OCI-M2 (cell line): ENCODE results near the gene TRAPPC1.

ENCODE experiments used
- DNase-seq: peaks from one replicate; lab custom pipeline; 2025; ENCODE audit not compliant: unreplicated experiment; lab: John Stamatoyannopoulos, UW

TRAPPC1 gene

DNA sequence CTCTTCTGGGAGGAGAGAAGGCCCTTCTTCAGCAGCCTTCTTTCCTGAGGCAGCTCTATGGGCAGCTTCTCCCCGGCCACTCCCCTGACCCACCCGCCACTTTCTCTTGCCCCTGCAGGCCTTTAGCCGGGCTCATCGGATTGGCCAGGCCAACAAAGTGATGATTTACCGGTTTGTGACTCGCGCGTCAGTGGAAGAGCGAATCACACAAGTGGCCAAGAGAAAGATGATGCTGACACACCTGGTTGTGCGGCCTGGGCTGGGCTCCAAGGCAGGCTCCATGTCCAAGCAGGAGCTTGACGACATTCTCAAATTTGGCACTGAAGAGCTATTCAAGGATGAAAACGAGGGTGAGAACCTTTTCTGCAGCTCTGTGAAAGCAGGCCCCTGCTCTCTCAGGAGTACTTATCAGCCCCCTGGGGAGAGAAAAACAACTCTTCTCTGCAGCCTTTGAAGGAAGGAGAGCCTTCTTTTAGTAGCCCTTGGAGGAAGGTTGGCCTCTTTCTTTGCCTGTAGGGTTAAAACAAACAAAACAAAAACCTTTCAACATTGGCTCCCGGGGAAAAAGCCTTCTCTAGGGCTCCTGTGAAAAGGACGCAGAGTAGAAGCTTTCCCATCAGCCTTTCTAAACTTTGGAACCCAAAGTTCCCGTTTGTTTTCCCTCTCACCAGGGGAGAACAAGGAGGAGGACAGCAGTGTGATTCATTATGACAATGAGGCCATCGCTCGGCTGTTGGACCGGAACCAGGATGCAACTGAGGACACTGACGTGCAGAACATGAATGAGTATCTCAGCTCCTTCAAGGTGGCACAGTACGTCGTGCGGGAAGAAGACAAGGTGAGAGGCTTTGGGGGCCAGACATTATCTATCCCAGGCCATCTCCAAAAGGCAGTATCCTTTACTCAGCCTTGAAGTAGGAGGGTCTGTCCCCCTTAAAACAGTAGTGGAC, 28.3 kb downstream of the TRAPPC1 start:
- no peak for DNase-seq

- DNase-seq: no peak
These were observed 34.0 kb downstream of the TRAPPC1 start for GRCh38 chr17:7897773-7898172.

- DNase-seq: no peak
These were observed 34.7 kb downstream of the TRAPPC1 start for GRCh38 chr17:7897090-7897489.

- DNase-seq: no peak
These were observed 36.9 kb downstream of the TRAPPC1 start for GRCh38 chr17:7894866-7895265.

- no peak for DNase-seq
These were observed 37.5 kb downstream of the TRAPPC1 start for GRCh38 chr17:7894226-7894625.

GRCh38 chr17:7893187-7893880, 38.4 kb downstream of the TRAPPC1 start:
- DNase-seq: no peak

DNA sequence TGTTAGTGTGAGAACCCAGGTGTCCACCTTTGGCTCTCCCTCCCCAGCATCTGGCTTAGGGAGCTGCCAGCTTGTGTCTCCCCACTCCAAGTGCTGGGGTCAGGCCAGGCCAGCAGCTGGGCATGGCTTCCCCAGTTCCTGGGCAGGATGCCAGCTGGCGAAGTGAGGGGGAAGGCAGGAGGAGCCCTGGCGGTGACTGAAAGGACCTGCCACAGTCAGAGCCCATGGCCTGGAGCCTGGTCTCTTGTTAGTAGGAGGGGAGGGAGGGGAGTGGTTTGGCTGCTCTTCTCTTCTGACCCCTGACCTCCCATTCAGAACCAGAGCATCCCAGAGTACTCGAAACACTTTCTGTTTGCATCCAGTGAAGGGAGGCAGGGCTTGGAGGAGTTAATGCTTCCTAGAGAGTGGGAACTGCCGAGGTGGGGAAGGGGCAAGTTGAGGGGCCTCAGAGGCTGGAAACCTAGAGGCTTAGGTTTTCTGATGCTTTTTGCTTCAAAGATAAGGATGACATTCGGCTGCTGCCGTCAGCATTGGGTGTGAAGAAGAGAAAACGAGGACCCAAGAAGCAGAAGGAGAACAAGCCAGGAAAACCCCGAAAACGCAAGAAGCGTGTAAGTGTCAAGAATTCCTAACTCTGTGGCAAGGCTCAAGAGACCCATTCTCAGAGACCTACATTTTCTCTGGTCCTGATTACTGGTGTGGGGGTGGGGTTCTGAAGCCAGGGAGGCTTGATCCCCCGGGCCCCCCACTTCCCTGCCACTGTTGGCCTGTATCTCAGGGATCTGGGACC, 42.4 kb downstream of the TRAPPC1 start:
- no peak for DNase-seq

DNA sequence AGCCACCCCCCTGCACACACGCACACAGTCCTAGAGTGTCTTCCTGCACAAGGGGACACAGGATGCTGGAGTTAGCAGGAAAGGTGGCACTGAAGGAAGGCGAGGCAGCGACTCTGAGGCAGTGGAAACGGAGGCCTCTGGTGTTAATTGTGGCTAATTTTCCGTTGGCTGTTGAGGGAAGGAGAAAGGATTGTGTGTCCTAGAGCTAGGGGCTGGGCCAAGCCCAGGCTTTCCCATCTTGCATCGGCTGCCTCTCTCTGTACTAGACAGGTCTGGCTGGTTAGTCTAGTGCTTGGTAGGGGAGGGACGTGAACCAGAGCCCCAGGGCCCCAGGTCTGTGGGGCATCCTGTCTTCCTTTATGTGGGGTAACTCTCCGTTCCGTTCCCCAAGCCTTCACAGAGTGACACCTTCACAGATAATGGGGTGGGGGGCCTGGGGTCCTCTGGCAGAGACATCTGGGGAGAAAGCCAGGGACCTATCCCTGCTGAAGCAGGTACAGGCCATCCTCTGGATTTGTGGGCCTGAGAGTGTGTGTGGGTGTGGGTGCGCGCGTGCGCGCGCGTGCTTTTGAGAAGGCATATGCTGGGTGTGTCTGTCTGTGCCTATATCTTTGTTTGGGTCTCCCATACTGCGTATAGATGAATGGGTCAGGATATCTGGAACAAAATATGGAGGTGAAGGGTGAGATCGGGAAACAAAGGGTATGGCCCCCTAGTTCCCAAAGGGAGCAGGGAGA, 43.4 kb downstream of the TRAPPC1 start, which contains the start of gene CHD3:
TSS of gene CHD3 (plus strand) at position 606 of the 737 bp plus-strand sequence. CDS start 212 bp downstream, outside the sequence.
- DNase-seq: no peak

- DNase-seq: no peak
These were observed 44.1 kb downstream of the TRAPPC1 start for GRCh38 chr17:7887482-7888183.

GRCh38 chr17:7887038-7887481, 44.7 kb downstream of the TRAPPC1 start:
- DNase-seq: no peak

DNA sequence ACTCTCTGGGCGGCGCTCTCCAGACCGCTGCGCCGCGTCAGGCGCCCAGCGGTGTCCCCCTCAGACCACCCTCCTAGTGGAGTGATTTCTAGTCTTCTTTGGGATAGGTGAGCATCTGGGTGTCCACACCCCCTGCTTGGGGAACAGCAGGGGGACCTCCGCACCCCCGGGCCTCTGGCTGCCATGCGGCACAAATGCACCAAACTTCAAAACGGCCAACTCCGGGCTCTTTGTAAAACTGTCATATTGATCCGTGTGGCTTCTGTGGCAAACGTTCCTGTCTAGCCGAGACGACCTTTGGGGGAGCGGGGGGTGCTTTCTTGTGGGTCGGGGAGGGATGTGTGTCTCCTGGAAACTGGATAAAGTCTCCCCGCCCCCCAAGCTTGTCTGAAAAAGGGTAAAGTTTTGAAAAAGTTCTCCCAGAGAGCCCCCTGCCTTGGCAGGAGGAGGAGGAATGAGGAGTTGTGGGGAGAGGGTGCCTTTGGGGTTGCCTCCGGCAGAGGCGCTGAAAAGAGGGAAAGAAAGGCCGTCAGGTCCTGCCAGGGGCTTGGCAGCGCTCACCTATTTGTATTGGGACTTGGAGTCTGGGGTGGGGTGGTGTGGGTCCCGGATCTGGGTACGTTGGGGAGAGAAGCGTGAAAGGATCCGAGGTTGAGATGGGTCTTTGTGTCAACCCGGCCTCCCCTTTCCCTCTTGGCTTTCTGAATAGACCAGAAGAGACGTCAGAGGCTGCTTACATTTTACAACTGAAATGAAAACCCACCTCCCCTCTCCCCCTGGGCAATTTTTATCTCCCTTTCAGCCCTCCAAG, 45.3 kb downstream of the TRAPPC1 start:
- no peak for DNase-seq

GRCh38 chr17:7885367-7886226, 46.1 kb downstream of the TRAPPC1 start:
- DNase-seq: no peak

DNA sequence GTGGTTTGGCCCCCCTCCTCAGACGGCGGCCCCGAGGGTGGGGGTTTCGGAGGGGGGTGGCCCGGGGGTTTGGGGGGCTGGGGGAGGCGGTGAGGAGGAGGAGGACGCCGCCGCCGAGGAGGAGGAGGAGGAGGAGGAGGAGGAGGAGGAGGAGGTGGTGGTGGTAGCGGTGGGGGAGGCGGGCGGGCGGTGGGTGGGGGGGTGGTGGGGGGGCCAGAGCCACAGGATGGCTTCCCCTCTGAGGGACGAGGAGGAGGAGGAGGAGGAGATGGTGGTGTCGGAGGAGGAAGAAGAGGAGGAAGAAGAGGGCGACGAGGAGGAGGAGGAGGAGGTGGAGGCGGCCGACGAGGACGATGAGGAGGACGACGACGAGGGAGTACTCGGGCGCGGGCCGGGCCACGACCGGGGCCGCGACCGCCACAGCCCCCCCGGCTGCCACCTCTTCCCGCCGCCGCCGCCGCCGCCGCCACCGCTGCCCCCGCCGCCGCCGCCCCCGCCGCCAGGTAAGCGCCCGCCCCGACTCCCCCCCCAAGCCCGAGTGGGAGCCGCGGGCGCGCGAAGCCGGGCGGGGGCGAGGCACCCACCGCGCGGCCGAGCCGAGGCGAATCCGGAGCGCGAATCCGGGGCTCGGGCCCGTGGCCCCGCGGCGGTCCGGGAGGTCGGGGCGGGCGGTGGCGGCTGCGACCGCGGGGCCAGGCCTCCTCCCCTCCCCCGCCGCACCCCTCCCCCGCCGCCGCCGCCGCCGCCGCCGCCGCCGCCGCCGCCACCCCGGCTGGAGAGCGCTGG, 47.0 kb downstream of the TRAPPC1 start:
- DNase-seq: no peak

DNA sequence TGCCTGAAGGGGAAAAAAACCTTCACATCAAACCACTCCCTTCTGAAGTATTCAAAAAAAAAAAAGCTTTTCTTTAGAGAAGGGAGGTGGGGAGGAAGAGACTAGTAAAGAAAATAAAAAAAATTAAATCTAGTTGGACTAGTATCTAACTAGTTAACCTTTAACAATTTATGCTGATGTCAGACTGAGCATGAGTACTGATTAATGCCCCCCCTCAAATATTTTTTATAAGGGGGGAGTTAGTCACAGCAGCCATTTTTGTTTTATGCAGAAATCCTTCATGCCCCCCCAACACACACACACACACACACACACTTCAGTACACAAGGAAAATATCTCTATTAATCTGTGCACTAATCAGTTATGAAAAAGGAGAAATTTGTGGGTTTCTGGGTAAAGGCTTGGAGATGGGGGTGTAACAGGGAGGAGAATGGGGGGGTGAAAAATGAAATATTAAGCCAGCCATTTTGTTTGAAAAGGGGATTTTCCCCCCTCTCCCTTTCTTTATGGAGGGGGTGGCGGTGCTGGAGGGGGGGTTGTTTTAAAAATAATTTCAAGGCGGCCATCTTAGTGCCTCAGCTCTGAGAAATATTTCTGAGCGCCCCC, 47.9 kb downstream of the TRAPPC1 start:
- no peak for DNase-seq

GRCh38 chr17:7882629-7883028, 49.1 kb downstream of the TRAPPC1 start:
- no peak for DNase-seq

- no peak for DNase-seq
These were observed 49.7 kb downstream of the TRAPPC1 start for GRCh38 chr17:7882068-7882467.
